Measurements from ENCODE around the gene PANK2.

GRCh38 chr20:3924304-3925112 lies 35.3 kb downstream of the PANK2 start:
- no peak for TF ChIP-seq CTCF (IDR thresholded peaks at IDR 0.05)
- TF ChIP-seq EZH2phosphoT487 (IDR thresholded peaks at IDR 0.05; ENCODE audit: borderline replicate concordance, low read depth), result no peak
- TF ChIP-seq ZBTB33 (IDR thresholded peaks at IDR 0.05; ENCODE audit: borderline replicate concordance, low read depth), result no peak
- no peak for TF ChIP-seq RAD21 (IDR thresholded peaks at IDR 0.05; ENCODE audit: low read length)
